Activated T-cell treated with anti-CD3 and anti-CD28 coated beads, Interleukin-2, amount 50 U/mL, for 4 hours (primary cell): Measurements from ENCODE around the gene BRD7. TPM values are rescaled to one million over a fixed set of nuclear protein-coding genes. Genes with fewer than 3 reads are reported as not detected.
"Not testable (repeated sequence)": the region's sequence is repeated elsewhere in the genome, so short reads cannot be mapped to it uniquely, and the experiment has no call there.

Experiments used
- ATAC-seq, 2 donors: fragments of 200-7000 bp; cut with Tn5 transposase; one replicate each; pipeline ENCODE4 v1.10.0; 2021
- DNase-seq: peaks from one replicate; pipeline ENCODE4 v3.0.0-alpha.2; 2020
- H3K27me3 Mint-ChIP-seq: one replicate; pipeline ENCODE4 v1.8.0; 2021; ENCODE audit warnings: low read depth, mixed read lengths
- H3K36me3 Mint-ChIP-seq: one replicate; pipeline ENCODE4 v1.8.0; 2022; ENCODE audit warnings: mixed read lengths; ENCODE audit not compliant: insufficient read depth
- H3K4me1 Mint-ChIP-seq: one replicate; pipeline ENCODE4 v1.8.0; 2021; ENCODE audit warnings: low read depth, mixed read lengths
- H3K4me3 Mint-ChIP-seq: one replicate; pipeline ENCODE4 v1.8.0; 2021; ENCODE audit warnings: mild to moderate bottlenecking, moderate library complexity, mixed read lengths
- H3K9me3 Mint-ChIP-seq: one replicate; pipeline ENCODE4 v1.8.0; 2021; ENCODE audit warnings: mixed read lengths
- total RNA-seq, 3 donors: library from RNA; stranded (reverse); gene quantifications; one replicate each; pipeline ENCODE4 v1.2.1, GENCODE V29; 2021

Gene BRD7
- total RNA-seq, 3 donors from 2014 or later, result 87.1 to 91.1 (median 91.0) TPM

GRCh38 chr16:50354629-50355456 is 13.9 kb downstream of the BRD7 start:
- DNase-seq, result no peak
- ATAC-seq, result no peak
- no peaks in the 10 kb centered on the region for H3K27me3 Mint-ChIP-seq
- peaks cover 19% of the 10 kb centered on the region for H3K36me3 Mint-ChIP-seq
- no peaks in the 10 kb centered on the region for H3K9me3 Mint-ChIP-seq
- peaks cover 17% of the 10 kb centered on the region for H3K4me1 Mint-ChIP-seq
- no peak overlapping the region for H3K4me3 Mint-ChIP-seq

DNA sequence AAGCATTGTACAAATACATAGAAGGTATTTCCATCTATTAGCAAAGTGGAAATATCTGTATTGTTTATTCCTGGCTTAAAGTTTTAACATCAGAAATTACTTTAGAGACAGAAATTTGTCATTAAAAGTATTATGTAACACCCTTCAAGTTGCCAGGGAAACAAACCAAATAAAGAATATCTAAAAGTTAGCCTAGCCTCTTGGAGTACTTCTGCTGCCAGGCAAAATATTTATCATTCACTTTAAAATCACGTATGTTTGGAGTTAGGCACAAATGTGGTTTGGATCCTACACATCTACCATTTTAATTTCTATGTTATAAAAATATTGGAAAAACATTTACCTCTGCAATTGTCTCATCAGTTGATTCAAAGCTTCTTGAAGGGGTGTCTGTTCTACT is 14.7 kb downstream of the BRD7 start:
- DNase-seq (no peak), ATAC-seq (no peak)
- Mint-ChIP-seq H3K9me3 (peaks cover 3% of the 10 kb centered on the region), H3K36me3 (peaks cover 19% of the 10 kb centered on the region), H3K4me3 (no peak overlapping the region), H3K27me3 (no peaks in the 10 kb centered on the region), H3K4me1 (peaks cover 14% of the 10 kb centered on the region)

GRCh38 chr16:50351952-50352351 is 16.8 kb downstream of the BRD7 start:
- ATAC-seq, result peak in 1 of 2 donors; percentile 48
- H3K9me3 Mint-ChIP-seq, result peaks cover 3% of the 10 kb centered on the region

GRCh38 chr16:50351116-50351515 is 17.7 kb downstream of the BRD7 start:
- Mint-ChIP-seq H3K4me1 (peaks cover 7% of the 10 kb centered on the region), H3K27me3 (no peaks in the 10 kb centered on the region), H3K4me3 (no peak overlapping the region), H3K36me3 (peaks cover 33% of the 10 kb centered on the region), H3K9me3 (peaks cover 3% of the 10 kb centered on the region)
- ATAC-seq (no peak), DNase-seq (no peak)

More at GRCh38 chr16:50351952-50352351, 16.8 kb downstream of the BRD7 start:
- H3K27me3 Mint-ChIP-seq, result no peaks in the 10 kb centered on the region
- H3K4me3 Mint-ChIP-seq, result no peak overlapping the region
- DNase-seq, result no peak
- peaks cover 30% of the 10 kb centered on the region for H3K36me3 Mint-ChIP-seq
- H3K4me1 Mint-ChIP-seq, result peaks cover 10% of the 10 kb centered on the region

GRCh38 chr16:50345210-50345609 is 23.6 kb downstream of the BRD7 start:
- not testable (repeated sequence) for H3K4me1 Mint-ChIP-seq, DNase-seq, H3K27me3 Mint-ChIP-seq, H3K4me3 Mint-ChIP-seq, H3K9me3 Mint-ChIP-seq, ATAC-seq
- H3K36me3 Mint-ChIP-seq, result peaks cover 43% of the 10 kb centered on the region

DNA sequence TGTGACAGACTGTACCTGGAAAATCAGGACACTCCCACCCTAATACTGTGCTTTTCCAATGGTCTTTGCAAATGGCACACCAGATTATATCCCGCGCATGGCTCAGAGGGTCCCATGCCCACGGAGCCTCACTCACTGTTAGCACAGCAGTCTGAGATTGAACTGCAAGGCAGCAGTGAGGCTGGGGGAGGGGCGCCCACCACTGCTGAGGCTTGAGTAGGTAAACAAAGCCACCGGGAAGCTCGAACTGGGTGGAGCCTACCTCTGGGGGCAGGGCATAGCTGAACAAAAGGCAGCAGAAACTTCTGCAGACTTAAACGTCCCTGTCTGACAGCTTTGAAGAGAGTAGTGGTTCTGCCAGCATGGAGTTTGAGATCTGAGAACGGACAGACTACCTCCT is 25.2 kb downstream of the BRD7 start:
- Mint-ChIP-seq H3K36me3 (peaks cover 38% of the 10 kb centered on the region), H3K4me1 (peaks cover 15% of the 10 kb centered on the region)
- not testable (repeated sequence) for H3K4me3 Mint-ChIP-seq, H3K27me3 Mint-ChIP-seq, ATAC-seq, H3K9me3 Mint-ChIP-seq, DNase-seq

DNA sequence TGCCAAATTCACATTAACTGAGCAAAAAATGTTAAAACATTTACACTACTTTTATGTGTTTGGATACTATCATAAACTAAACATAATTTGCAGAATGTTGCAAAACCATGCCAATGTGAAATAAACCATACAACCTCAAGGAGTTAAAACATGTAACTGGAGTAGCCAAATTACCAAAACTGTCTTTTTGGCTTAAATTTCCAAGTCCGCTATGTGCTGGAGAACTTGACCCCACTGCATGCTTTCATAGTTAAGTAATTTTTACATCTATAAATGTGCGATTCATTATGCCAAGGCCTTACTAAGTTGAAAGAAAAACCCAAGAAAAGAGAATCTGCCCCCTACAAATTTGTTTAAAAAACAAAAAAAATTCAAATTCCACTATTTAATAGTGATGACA is 28.2 kb downstream of the BRD7 start:
- H3K36me3 Mint-ChIP-seq, result peaks cover 34% of the 10 kb centered on the region
- H3K27me3 Mint-ChIP-seq, result no peaks in the 10 kb centered on the region
- H3K4me3 Mint-ChIP-seq, result no peak overlapping the region
- H3K9me3 Mint-ChIP-seq, result no peaks in the 10 kb centered on the region
- ATAC-seq, result no peak
- H3K4me1 Mint-ChIP-seq, result peaks cover 30% of the 10 kb centered on the region
- no peak for DNase-seq

- no peaks in the 10 kb centered on the region for H3K9me3 Mint-ChIP-seq
- ATAC-seq, result peak; percentile 68 to 82
- H3K4me1 Mint-ChIP-seq, result peaks cover 44% of the 10 kb centered on the region
- H3K36me3 Mint-ChIP-seq, result peaks cover 39% of the 10 kb centered on the region
- DNase-seq, result no peak
- H3K27me3 Mint-ChIP-seq, result no peaks in the 10 kb centered on the region
- peak overlapping the region; percentile 27 for H3K4me3 Mint-ChIP-seq
Measured at GRCh38 chr16:50338371-50339231, 30.2 kb downstream of the BRD7 start.

DNA sequence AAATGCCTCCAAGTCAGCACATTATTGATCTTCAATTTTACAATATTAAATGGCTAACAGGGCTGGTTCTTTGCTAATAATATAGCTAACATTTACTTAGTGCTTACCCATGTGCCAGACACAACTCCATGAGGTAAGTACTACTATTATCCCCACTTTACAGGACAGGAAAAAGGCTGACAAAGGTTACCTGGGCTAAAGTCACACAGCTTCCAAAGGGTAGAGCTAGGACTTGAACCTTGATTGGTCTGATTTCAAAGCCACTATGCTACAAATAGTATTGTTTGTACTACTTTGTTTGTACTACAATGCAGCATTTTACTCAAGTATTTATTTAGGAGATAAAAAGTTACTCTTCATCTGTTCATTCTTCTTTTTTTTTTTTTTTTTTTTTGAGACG is 31.9 kb downstream of the BRD7 start:
- H3K4me1 Mint-ChIP-seq, result peaks cover 44% of the 10 kb centered on the region
- no peak for DNase-seq
- peaks cover 48% of the 10 kb centered on the region for H3K36me3 Mint-ChIP-seq
- no peaks in the 10 kb centered on the region for H3K27me3 Mint-ChIP-seq
- no peak overlapping the region for H3K4me3 Mint-ChIP-seq
- no peaks in the 10 kb centered on the region for H3K9me3 Mint-ChIP-seq
- ATAC-seq, result no peak

GRCh38 chr16:50335196-50335958 is 33.4 kb downstream of the BRD7 start:
- Mint-ChIP-seq H3K36me3 (peaks cover 57% of the 10 kb centered on the region), H3K4me3 (peak overlapping the region; percentile 27), H3K27me3 (no peaks in the 10 kb centered on the region), H3K9me3 (no peaks in the 10 kb centered on the region), H3K4me1 (peaks cover 45% of the 10 kb centered on the region)
- DNase-seq (peak; percentile 30), ATAC-seq (peak; percentile 59 to 67)

DNA sequence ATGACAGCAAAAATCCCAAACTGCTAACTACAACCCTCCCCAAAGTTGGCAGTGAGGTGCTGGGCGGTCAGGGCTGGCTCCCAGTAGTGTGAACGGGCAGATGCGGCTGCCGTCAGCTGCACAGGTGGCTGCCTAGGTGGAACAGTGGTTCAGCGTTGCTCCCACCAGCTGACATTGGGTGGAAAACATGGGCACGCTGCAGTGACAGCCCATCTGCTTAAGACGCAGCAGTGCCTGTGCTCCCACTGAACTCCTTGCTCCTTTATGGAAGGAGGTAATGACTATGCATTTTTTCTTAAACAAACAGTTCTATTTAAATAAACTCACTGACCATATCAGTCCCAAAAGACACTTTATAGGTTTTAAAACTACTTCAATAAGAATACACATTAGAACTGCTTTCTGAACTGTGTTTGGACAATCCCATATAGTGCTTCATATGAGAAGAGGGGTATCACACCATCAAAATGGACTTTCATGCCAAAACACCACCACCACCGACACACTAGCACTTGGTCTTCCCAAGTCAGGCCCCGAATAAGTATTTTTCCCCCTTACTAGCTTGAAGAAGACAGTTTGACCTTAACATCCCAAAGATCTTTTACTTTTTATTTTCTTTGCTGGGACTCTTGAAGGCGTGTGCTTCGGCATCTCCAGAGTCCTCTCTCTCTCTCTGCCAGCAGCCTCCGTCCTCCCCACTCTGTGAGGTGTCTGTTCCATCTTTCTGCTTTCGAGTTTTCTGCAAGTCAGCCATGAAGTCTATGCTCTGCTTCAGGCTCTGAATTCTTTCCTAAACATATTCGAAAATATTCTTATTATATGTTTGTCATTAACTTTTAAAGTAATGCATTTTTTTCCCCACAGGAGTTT is 34.4 kb downstream of the BRD7 start:
- H3K36me3 Mint-ChIP-seq, result peaks cover 59% of the 10 kb centered on the region
- ATAC-seq (no peak), DNase-seq (no peak)
- peaks cover 46% of the 10 kb centered on the region for H3K4me1 Mint-ChIP-seq
- no peaks in the 10 kb centered on the region for H3K9me3 Mint-ChIP-seq
- no peak overlapping the region for H3K4me3 Mint-ChIP-seq
- no peaks in the 10 kb centered on the region for H3K27me3 Mint-ChIP-seq

DNA sequence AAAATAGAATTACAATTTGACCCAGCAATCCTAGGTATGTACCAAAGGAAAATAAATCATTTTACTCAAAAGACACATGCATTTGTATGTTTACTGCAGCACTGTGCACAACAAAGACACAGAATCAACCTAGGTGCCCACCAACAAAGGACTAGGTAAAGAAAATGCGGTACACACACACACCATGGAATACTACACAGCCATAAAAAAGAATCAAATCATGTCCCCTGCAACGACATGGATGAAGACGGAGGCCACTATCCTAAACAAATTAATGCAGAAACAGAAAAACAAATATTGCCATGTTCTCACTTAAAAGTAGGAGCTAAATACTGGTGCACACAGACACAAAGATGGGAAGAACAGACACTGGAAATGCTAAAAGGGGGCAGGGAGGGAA is 36.2 kb downstream of the BRD7 start:
- peaks cover 39% of the 10 kb centered on the region for H3K4me1 Mint-ChIP-seq

DNA sequence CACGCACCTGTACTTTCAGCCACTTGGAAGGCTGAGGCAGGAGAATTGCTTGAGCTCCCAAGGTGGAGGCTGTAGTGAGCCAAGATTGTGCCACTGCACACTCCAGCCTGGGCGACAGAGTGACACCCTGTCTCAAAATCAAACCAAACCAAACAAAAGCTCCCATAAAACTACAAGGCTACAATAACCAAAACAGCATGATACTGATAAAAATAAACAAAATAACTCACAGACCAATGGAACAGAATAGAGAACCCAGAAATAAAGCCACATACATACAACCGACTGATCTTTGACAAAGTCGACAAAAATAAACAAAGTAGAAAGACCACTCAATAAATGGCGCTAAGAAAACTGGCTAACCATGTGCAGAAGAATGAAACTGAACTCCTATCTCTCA is 37.2 kb downstream of the BRD7 start:
- Mint-ChIP-seq H3K36me3 (peaks cover 52% of the 10 kb centered on the region), H3K4me3 (no peak overlapping the region), H3K27me3 (no peaks in the 10 kb centered on the region), H3K4me1 (peaks cover 41% of the 10 kb centered on the region), H3K9me3 (no peaks in the 10 kb centered on the region)
- no peak for ATAC-seq
- DNase-seq, result no peak

More for the DNA sequence above, 36.2 kb downstream of the BRD7 start:
- Mint-ChIP-seq H3K36me3 (peaks cover 53% of the 10 kb centered on the region), H3K27me3 (no peaks in the 10 kb centered on the region), H3K4me3 (no peak overlapping the region), H3K9me3 (no peaks in the 10 kb centered on the region)
- ATAC-seq (no peak), DNase-seq (no peak)
